ENCODE results near the gene CNTNAP5.

DNA sequence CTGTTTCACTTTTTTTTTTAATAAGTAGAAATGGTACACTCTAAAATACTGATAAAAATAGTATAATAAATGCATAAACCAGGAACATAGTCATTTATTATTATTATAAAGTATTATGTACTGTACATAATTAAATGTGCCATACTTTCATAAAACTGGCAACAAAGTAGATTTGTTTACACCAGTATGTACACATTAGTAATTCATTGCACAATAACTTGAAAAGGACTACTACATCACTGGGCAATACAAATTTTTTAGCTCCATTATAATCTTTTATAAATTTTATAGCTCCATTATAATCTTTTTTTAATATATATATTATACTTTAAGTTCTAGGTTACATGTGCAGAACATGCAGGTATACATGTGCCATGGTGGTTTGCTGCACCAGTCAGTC is 636.5 kb downstream of the CNTNAP5 start:
- TF ChIP-seq, protein P1, sequence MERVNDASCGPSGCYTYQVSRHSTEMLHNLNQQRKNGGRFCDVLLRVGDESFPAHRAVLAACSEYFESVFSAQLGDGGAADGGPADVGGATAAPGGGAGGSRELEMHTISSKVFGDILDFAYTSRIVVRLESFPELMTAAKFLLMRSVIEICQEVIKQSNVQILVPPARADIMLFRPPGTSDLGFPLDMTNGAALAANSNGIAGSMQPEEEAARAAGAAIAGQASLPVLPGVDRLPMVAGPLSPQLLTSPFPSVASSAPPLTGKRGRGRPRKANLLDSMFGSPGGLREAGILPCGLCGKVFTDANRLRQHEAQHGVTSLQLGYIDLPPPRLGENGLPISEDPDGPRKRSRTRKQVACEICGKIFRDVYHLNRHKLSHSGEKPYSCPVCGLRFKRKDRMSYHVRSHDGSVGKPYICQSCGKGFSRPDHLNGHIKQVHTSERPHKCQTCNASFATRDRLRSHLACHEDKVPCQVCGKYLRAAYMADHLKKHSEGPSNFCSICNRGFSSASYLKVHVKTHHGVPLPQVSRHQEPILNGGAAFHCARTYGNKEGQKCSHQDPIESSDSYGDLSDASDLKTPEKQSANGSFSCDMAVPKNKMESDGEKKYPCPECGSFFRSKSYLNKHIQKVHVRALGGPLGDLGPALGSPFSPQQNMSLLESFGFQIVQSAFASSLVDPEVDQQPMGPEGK (CRISPR knock-in tag; IDR thresholded peaks at IDR 0.05; ENCODE audit: borderline replicate concordance), result no peak
- TF ChIP-seq OSR1 (CRISPR knock-in tag; IDR thresholded peaks at IDR 0.05), result no peak
- TF ChIP-seq ESRRG (CRISPR knock-in tag; IDR thresholded peaks at IDR 0.05), result no peak
- TF ChIP-seq CSDC2 (CRISPR knock-in tag; IDR thresholded peaks at IDR 0.05), result no peak
- TF ChIP-seq, protein P2, sequence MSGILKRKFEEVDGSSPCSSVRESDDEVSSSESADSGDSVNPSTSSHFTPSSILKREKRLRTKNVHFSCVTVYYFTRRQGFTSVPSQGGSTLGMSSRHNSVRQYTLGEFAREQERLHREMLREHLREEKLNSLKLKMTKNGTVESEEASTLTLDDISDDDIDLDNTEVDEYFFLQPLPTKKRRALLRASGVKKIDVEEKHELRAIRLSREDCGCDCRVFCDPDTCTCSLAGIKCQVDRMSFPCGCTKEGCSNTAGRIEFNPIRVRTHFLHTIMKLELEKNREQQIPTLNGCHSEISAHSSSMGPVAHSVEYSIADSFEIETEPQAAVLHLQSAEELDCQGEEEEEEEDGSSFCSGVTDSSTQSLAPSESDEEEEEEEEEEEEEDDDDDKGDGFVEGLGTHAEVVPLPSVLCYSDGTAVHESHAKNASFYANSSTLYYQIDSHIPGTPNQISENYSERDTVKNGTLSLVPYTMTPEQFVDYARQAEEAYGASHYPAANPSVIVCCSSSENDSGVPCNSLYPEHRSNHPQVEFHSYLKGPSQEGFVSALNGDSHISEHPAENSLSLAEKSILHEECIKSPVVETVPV (CRISPR knock-in tag; IDR thresholded peaks at IDR 0.05), result no peak
- TF ChIP-seq, protein P3, sequence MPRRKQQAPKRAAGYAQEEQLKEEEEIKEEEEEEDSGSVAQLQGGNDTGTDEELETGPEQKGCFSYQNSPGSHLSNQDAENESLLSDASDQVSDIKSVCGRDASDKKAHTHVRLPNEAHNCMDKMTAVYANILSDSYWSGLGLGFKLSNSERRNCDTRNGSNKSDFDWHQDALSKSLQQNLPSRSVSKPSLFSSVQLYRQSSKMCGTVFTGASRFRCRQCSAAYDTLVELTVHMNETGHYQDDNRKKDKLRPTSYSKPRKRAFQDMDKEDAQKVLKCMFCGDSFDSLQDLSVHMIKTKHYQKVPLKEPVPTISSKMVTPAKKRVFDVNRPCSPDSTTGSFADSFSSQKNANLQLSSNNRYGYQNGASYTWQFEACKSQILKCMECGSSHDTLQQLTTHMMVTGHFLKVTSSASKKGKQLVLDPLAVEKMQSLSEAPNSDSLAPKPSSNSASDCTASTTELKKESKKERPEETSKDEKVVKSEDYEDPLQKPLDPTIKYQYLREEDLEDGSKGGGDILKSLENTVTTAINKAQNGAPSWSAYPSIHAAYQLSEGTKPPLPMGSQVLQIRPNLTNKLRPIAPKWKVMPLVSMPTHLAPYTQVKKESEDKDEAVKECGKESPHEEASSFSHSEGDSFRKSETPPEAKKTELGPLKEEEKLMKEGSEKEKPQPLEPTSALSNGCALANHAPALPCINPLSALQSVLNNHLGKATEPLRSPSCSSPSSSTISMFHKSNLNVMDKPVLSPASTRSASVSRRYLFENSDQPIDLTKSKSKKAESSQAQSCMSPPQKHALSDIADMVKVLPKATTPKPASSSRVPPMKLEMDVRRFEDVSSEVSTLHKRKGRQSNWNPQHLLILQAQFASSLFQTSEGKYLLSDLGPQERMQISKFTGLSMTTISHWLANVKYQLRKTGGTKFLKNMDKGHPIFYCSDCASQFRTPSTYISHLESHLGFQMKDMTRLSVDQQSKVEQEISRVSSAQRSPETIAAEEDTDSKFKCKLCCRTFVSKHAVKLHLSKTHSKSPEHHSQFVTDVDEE (CRISPR knock-in tag; IDR thresholded peaks at IDR 0.05), result no peak
- no peak for TF ChIP-seq ARNTL (CRISPR knock-in tag; IDR thresholded peaks at IDR 0.05; ENCODE audit: borderline replicate concordance, low read depth)
- TF ChIP-seq PPARA (CRISPR knock-in tag; IDR thresholded peaks at IDR 0.05; ENCODE audit: borderline replicate concordance), result no peak

Measured in SK-N-SH treated with all-trans-retinoic acid at 6 μM for 48 hours (cell line).